HEK293 (cell line): ENCODE data around the gene SEMA4C.
A peak's percentile ranks its signal among the peaks of the same experiment; 100 is the strongest.

Source experiments
- CTCF ChIA-PET: fragments of 350-600 bp; formaldehyde crosslinking; extraction: SDS; loops from one replicate; lab custom pipeline; 2021; ENCODE audit warnings: antibody characterized with exemption; lab: Yijun Ruan, JAX
- POLR2A ChIA-PET: fragments of 300-600 bp; formaldehyde crosslinking; extraction: SDS; loops from one replicate; lab custom pipeline; 2020; ENCODE audit warnings: antibody characterized with exemption, inconsistent platforms; lab: Yijun Ruan, JAX
- H3K27ac ChIP-seq: fragments of 200-500 bp; sonication (Bioruptor generic); 2 replicates; pipeline ENCODE4 v1.5.1; 2014; ENCODE audit warnings: low read depth, low read length, control low read depth, inconsistent platforms; ENCODE audit errors: extremely low read depth
- H3K36me3 ChIP-seq, 2 experiments: fragments of 200-500 bp in 1 of 2; sonication (Bioruptor generic) in 1 of 2; 1 replicate in 1 of 2; 2 replicates in 1 of 2; pipeline ENCODE4 v1.5.1; 2014 to 2017; ENCODE audit warnings: inconsistent platforms in 2 of 2, low read length in 2 of 2; ENCODE audit not compliant: control insufficient read depth in 2 of 2, insufficient read depth in 1 of 2
- H3K4me1 ChIP-seq: fragments of 200-500 bp; sonication (Bioruptor generic); 2 replicates; pipeline ENCODE4 v1.5.1; 2014; ENCODE audit warnings: mild to moderate bottlenecking, low read length, inconsistent platforms; ENCODE audit not compliant: control insufficient read depth, insufficient read depth
- H3K4me3 ChIP-seq: 2 replicates; pipeline ENCODE4 v1.5.1; 2011; ENCODE audit warnings: low read depth, mild to moderate bottlenecking, control low read depth, low read length, moderate library complexity
- H3K9me3 ChIP-seq: fragments of 200-500 bp; sonication (Bioruptor generic); 2 replicates; pipeline ENCODE4 v1.5.1; 2014; ENCODE audit warnings: low read depth, low read length, inconsistent platforms; ENCODE audit not compliant: control insufficient read depth, insufficient read depth
- BCL11B ChIP-seq: fragments of 450-650 bp; formaldehyde crosslinking; IDR thresholded peaks from 2 replicates; pipeline ENCODE4 v1.5.1; 2016; ENCODE audit warnings: low read depth, missing biosample characterization, missing genetic modification characterization
- KLF10 ChIP-seq: fragments of 450-650 bp; IDR thresholded peaks from 2 replicates; pipeline ENCODE4 v1.5.1; 2018; ENCODE audit warnings: missing biosample characterization, mild to moderate bottlenecking, missing genetic modification characterization
- KLF17 ChIP-seq: fragments of 450-650 bp; formaldehyde crosslinking; IDR thresholded peaks from 2 replicates; pipeline ENCODE4 v1.5.1; 2016; ENCODE audit warnings: missing biosample characterization, missing genetic modification characterization
- RBAK ChIP-seq: fragments of 450-650 bp; formaldehyde crosslinking; IDR thresholded peaks from 2 replicates; pipeline ENCODE4 v1.5.1; 2016; ENCODE audit warnings: missing biosample characterization, missing genetic modification characterization
- REST ChIP-seq: fragments of 450-650 bp; formaldehyde crosslinking; IDR thresholded peaks from 2 replicates; pipeline ENCODE4 v1.5.1; 2016; ENCODE audit warnings: missing biosample characterization, missing genetic modification characterization
- ZNF10 ChIP-seq: fragments of 450-650 bp; formaldehyde crosslinking; IDR thresholded peaks from 2 replicates; pipeline ENCODE4 v1.5.1; 2017; ENCODE audit warnings: missing biosample characterization, missing genetic modification characterization
- ZNF138 ChIP-seq: fragments of 450-650 bp; formaldehyde crosslinking; IDR thresholded peaks from 2 replicates; pipeline ENCODE4 v1.5.1; 2016; ENCODE audit warnings: missing biosample characterization, missing genetic modification characterization, borderline replicate concordance
- ZNF184 ChIP-seq: fragments of 450-650 bp; IDR thresholded peaks from 2 replicates; pipeline ENCODE4 v1.5.1; 2018; ENCODE audit warnings: missing biosample characterization, mild to moderate bottlenecking, missing genetic modification characterization
- ZNF324 ChIP-seq: fragments of 450-650 bp; formaldehyde crosslinking; IDR thresholded peaks from 2 replicates; pipeline ENCODE4 v1.5.1; 2016; ENCODE audit warnings: missing biosample characterization, missing genetic modification characterization
- ZNF350 ChIP-seq: fragments of 450-650 bp; formaldehyde crosslinking; IDR thresholded peaks from 2 replicates; pipeline ENCODE4 v1.5.0; 2017; ENCODE audit warnings: missing biosample characterization, mild to moderate bottlenecking, missing genetic modification characterization
- ZNF449 ChIP-seq: fragments of 450-650 bp; formaldehyde crosslinking; IDR thresholded peaks from 2 replicates; pipeline ENCODE4 v1.5.1; 2017; ENCODE audit warnings: missing biosample characterization, mild to moderate bottlenecking, missing genetic modification characterization, moderate library complexity
- ZNF76 ChIP-seq: fragments of 450-650 bp; formaldehyde crosslinking; IDR thresholded peaks from 2 replicates; pipeline ENCODE4; 2016; ENCODE audit warnings: low read depth, missing biosample characterization, missing genetic modification characterization, borderline replicate concordance
- ZNF830 ChIP-seq: fragments of 450-650 bp; IDR thresholded peaks from 2 replicates; pipeline ENCODE4 v1.5.0; 2018; ENCODE audit warnings: missing biosample characterization, missing genetic modification characterization, low read depth, mild to moderate bottlenecking, moderate library complexity

Gene SEMA4C

GRCh38 chr2:96885432-96886347 is 15.8 kb upstream of the SEMA4C start (continued):
- TF ChIP-seq ZNF830 (tag by site-specific recombination): no peak
- no peak for TF ChIP-seq RBAK (tag by site-specific recombination)
- TF ChIP-seq KLF10 (tag by site-specific recombination): no peak
- no peak for TF ChIP-seq KLF17 (tag by site-specific recombination)
- TF ChIP-seq BCL11B: no peak
- TF ChIP-seq, all 188 proteins: peak for 0

- TF ChIP-seq ZNF449 (tag by site-specific recombination) (peak; percentile 45; the same call in 1 of the 2 replicates), ZNF10 (tag by site-specific recombination) (no peak)
- Histone ChIP-seq H3K27ac (no peak overlapping the region), H3K4me1 (0 out of 2 replicates have a peak, but pooled peaks cover 3% of the 10 kb centered on the region), H3K36me3 (no peaks in the 10 kb centered on the region), H3K4me3 (no peak overlapping the region), H3K9me3 (no peaks in the 10 kb centered on the region)
- POLR2A ChIA-PET: no interaction called here
- CTCF ChIA-PET: interaction anchor here (0.6 kb wide), 1 partner anchor 12 kb away, joined by 3 read pairs; no protein-coding TSS in a partner anchor
Measured at GRCh38 chr2:96884299-96885094, 14.6 kb upstream of the SEMA4C start.

- CTCF ChIA-PET: interaction anchor here (0.7 kb wide), 1 partner anchor 274 kb away, joined by 4 read pairs; no protein-coding TSS in a partner anchor
- Histone ChIP-seq H3K9me3 (no peaks in the 10 kb centered on the region), H3K36me3 (no peaks in the 10 kb centered on the region), H3K4me3 (no peak overlapping the region), H3K4me1 (0 out of 2 replicates have a peak, but pooled peaks cover 3% of the 10 kb centered on the region)
- POLR2A ChIA-PET: no interaction called here
- TF ChIP-seq ZNF184 (tag by site-specific recombination) (no peak), ZNF76 (tag by site-specific recombination) (no peak), REST (tag by site-specific recombination) (no peak), ZNF138 (tag by site-specific recombination) (no peak), ZNF350 (tag by site-specific recombination) (no peak), ZNF324 (tag by site-specific recombination) (no peak)
- TF ChIP-seq, all 188 proteins: peak for 0
- H3K27ac ChIP-seq: no peak overlapping the region
Measured at GRCh38 chr2:96883306-96883705, 13.4 kb upstream of the SEMA4C start.
